Glomerular endothelial cell (primary cell): ENCODE measurements around the gene MYO1B. TPM values are rescaled to one million over a fixed set of nuclear protein-coding genes. Genes with fewer than 3 reads are reported as not detected.

ENCODE experiments used
- DNase-seq: peaks from one replicate; pipeline ENCODE4 v3.0.0-alpha.2; 2011; ENCODE audit warnings: low read depth, low spot score; ENCODE audit errors: extremely low read depth
- total RNA-seq: library from RNA; depleted of rRNA; stranded (reverse); fragments of >200 nt; gene quantifications from 2 replicates; pipeline ENCODE4 v1.2.3, GENCODE V29; 2015

The MYO1B gene
- total RNA-seq, 1 donor from 2014 or later = 232 TPM

DNA sequence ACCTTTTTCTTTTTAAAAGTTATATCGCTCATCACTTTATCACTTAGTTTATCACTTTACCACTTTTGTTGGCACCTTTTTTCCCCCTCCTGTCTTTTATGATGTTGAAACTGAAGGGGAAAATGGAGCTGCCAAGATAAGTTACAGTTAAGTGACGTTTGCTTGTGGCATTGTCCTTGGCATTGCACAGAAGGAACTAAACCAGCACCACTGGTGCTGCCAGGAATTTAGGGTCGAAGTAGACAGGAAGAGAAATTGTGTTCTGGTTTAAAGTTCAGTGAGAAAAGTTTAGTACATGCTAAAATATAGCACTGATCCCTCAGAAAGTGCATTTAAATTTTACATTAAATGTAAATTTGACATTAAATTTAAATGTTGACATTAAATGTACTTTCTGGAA is 49.9 kb downstream of the MYO1B start:
- DNase-seq = no peak

DNA sequence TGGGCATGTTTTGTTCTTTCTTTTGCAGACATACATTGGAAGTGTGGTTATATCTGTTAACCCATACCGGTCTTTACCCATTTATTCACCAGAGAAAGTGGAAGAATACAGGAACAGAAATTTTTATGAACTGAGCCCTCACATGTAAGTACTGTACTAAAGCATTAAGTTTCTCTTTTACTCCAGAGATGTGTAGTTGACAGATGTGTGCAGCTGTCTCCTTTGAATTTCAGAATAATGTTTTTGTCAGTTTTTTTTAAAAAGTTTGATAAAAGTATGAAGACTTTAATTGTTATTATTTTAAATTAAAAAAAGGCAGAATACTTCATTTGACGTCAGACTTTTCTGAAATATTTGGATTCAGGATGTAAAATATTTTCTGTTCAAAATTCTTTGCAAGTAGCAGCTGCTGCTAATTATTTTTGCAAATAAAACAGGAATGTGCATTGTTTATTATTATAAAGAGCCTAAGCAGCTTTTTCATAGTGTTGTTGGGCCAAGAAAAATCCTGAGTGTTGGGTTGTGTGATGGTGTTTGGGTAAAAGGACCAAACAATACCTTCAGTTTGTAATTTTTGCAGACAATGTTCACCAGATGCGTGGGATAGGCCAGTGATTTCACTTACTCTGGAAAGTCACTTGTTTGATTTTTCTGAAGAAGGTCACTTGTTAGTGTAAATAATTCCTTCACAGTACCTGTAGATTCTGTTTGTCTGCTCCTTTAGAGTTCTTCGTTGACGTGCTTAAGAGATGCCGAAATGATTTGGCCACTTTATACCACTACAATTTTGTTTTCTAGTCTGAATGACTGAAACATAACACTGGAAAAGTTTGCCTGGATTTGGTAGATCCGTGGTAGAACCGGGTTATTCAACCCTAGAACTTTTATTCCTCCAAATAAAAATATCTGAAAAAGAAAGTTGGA is 51.1 kb downstream of the MYO1B start:
- DNase-seq = no peak

DNA sequence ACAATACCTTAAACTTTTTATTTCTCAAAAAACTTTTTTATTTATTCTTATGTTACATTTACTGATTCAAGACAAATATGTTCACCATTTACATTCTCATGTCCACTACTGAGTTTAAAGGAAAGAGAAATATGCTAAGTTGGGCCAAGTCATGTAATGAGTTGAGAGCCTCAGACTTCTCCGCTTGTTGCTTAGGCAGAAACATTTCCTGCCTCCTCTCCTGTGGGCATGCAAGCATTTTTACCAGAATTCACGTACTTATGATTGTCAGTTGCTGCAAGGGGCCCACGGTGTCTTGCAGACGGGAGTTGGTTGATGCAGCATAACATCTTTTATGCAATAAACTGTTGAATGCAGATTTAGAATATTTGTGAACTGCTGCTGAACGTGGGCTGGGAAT is 51.8 kb downstream of the MYO1B start:
- no peak for DNase-seq

DNA sequence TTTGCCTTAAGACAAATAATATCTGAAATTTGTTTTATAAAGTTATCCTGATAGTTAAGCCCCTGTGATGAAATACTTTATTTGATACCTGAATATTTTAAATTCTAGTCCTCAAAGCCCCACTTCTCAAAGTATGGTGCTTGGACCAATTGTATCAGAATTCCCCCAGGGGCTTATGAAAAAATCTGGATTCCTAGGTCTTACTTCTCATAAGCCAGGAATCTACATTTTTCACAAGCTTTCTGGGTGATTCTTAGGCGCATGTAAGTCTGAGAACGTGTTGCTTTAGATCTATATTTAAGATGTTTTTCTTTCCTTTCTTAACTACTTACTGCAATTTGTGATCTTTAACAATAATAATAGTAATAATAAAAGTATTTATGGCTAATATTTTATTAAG is 53.1 kb downstream of the MYO1B start:
- no peak for DNase-seq

DNA sequence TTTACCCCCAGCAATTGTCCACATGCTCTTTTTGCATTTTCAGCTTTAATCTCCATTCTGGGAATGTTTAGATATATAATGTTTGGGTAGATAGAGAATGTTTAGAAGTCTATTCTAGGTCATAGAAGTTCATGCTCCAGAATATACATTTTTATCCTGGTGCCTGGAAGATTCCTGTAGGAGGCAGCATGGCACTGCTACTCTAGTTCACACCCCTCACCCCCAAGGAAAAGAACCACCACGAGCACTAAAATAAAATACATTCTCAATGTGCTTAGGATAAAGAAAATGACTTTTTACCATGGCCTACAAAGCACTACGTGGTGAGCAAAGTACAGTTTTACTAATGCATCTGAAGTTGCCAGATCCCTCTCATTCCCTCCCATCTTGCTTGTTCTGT is 53.8 kb downstream of the MYO1B start:
- DNase-seq = no peak

DNA sequence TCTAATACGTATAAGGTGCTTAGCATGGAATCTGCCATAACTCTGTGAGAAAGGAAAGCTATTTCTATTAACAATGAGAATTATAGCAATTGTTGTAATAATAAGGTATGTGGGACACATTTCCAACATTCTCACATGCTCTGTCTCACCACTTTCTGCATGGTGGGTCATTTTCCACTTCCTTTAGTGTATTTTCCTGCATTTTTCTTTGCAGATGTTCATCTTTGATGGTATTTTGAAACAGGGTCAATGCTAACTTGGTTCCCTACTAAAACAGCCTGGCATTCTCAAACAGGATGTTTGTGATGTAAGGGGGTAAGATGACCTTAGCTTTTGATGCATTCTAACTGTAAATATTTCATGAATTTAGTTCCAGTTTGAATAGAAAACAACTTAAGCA is 54.7 kb downstream of the MYO1B start:
- DNase-seq = no peak

DNA sequence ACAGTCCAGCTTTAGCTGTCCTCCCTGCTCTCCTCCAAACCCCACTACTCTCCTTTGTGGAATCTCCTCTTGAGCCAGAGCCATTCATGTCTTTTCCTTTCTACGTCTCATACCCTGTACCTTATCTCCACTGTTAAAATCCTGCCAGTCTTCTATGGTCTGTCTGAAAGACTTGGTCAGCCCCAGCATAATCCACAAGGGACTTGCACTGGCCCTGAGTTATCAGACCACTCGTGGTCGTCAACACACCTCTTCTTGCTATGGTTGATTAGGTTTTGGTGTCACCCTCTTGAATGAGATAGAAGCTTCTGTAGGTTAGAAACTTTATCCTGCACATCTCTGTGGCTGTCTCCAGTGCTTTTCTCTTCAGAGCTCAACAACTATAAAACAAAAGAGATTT is 56.8 kb downstream of the MYO1B start:
- DNase-seq = no peak

DNA sequence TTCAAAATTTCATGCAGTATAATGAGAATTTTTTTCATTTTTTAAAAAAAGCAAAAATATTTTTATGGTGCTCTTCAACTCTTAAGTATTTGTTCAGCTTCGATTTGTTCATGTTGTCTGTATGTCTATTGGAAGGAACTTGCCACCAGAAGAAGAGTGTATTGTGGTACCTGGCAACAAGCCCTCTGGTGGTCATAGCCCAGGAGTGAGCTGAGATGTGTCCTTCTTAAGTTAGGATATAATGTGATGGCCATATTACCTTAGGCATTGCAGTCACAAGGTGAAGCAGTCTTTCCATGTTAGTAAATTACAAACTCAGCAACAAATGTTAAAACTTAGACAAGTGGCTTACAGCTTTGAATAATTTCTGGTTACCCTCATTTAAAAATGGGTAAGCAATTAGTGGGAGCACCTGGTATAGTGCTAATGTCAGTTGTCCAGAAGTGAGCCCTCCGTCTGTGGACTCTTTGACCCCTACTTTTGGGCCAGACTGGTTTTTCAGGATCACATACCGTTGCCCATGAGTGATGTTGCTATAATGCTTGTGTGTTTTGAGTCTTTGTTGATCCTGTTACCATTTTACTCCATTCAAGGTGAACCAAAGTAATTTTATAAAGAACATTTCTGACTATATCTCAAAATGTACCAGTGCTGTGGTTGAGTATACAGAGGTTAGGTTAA is 57.4 kb downstream of the MYO1B start:
- DNase-seq = no peak

DNA sequence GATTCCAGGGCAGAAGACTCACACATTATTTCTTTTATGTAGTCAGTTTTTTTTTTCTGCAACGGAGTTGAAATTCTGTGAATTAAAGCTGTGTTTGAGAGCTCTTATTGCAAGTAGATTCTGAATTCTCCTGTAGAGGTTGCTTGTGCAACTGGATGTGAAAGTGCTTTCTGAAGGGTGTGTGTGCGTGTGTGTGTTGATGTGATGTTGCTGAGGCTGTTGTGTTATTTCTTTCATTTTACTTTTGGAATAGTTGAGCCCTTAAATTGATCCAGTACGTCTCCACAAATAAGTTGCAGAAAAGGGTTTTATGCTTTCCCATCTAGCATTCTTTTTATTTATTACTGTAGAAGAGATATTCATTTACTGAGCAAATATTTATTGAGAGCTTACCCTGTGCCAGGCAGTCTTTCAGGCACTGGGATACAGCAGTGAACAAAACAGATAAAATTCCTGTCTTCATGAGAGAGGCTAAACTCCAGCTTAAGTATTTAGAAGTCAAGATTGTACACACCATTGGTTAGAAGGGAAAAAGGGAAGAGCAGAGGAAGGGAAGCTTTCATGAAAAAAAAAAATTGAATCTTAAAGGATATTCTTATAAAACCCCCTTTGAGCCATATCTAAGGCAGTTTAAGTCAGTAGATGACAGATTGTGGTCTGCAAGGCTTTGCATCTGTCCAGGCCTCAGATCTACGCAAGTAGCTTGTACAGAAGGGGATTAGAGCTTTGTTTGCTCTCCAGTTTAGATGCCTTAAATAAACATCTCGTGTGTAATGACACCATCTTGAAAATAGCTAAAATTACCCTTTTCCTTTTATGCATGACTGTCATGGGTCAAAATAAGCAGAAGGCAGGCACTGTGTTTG is 58.2 kb downstream of the MYO1B start:
- no peak for DNase-seq

DNA sequence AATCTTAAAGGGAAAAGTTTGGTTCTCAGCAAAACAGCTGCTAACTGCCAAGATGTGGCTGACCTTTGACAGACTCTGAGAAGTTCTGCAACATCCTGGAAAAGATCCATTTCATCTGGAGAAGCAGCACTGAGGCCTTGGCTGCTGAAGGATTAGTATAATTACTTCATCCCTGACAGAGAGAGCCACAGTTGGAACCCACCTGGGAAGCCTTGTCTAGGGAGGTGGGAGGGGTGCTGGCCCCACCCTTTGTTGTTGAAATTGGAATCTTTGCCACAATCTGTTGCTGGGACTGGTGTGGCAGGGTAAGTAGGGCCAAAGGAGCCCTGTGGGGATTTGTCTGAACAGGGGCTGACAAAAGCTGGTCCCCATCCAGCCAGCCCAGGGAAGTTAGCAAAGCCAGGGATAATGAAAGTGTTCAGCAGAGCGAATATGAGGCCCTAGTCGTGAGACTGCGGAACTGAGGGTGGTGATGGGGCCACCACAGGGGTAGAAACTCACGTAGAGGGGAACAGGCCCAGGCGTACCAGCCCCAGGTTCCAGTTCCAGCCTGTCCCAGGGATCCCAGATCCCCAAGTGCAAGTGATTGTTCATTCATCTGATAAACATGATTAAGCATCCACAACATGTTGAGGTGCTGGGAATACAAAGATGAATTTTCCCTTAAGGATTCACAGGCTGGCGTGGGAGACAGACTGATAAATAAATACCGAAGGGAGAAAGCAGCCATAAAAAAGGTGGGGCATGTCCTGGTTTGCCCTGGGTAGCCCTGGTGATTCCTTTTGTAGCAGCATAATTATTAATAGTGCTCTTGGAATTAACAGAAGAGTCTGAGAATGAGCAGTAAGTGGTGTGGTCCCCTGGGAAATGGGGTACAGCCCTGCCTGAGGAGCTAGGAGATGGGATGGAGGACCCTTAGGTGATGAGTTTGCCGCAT is 60.0 kb downstream of the MYO1B start:
- no peak for DNase-seq

DNA sequence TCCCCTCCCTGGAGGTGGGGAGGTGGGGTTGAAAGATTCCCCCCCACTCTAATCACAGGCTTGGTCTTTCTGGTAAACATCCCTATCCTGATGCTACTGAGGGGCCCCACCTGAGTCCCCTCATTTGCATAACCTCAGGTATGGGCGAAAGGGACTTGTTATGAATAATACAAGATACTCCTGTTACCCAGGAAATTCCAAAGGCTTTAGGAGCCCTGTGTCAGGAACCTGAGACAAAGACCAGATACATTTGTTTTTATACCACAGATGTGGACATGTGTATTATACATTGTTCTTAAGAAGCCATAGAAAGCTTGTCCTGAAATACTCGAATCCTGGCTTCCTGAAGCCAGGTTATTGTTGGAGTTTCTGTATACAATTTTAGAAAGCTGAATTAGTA is 62.8 kb downstream of the MYO1B start:
- no peak for DNase-seq

DNA sequence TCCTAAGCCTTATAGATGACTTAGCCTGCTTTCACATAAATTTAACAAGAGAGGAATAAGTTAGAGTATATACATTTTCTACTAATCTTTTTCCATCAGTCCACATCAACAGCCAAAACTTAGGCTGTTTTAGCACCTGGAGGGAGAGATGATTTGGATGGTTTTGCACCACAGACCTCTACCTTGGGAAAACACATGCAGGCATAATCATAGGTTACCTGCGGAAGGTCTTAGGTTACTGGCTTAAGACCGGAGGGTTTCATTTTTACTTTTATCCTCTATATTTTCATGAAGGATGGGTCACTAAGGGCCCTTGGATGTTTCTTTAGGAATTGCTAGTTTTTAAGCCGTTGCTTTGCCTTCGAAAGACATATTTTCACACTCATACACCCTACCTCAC is 66.0 kb downstream of the MYO1B start:
- no peak for DNase-seq

DNA sequence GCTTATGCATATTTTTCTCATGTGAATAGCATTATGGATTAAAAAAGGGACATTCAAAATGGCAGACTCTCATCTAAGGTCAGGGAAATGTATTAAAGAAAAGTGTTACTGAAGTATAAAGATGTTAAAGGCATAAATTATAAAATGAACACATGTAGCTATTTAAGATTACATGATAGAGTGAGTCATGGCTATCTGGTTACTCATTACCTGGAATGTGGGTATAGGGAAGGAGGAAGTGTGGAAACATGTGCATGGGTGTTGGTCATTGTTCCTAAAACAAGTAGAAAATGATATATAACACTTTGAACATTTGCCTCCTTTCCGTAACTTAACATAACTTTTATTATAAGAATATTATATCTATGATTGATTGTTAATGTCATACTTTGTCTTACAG is 66.4 kb downstream of the MYO1B start:
- DNase-seq = no peak

DNA sequence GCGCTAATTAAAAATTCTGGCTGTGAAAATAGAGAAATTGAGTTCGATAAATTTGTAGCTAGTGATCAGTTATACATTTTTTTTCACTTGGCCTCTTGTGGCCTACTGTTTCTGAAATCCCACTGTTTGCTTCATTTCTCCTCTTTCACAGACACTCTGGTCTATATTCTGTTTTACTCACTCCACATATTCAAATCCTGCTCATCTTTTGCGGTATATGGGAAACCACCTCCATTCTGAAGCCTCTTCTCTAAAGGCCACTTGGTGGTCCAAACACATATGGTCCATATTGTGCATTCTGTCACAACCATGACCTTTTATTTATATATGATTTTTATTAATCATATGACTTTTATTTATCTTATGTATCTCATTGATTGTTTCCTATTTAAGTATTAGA is 67.0 kb downstream of the MYO1B start:
- no peak for DNase-seq

DNA sequence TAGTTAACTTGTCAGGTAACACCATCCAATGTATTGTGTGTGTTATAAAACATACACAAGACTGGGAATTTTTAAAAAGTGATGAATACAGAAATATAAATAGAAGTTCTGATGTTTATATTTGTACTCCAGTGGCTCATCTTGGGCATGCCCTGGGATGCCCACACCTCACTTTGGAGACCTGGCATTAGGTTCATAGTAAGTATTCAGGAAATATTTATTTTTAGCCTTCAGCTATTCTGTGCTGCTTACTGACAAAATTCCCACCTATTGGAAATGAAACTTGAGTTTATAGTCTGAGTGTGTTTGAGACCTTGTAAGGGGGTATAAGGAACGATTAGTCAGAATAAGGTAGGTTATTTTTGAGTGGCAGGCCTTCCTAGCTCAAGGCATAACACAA is 67.5 kb downstream of the MYO1B start:
- no peak for DNase-seq

DNA sequence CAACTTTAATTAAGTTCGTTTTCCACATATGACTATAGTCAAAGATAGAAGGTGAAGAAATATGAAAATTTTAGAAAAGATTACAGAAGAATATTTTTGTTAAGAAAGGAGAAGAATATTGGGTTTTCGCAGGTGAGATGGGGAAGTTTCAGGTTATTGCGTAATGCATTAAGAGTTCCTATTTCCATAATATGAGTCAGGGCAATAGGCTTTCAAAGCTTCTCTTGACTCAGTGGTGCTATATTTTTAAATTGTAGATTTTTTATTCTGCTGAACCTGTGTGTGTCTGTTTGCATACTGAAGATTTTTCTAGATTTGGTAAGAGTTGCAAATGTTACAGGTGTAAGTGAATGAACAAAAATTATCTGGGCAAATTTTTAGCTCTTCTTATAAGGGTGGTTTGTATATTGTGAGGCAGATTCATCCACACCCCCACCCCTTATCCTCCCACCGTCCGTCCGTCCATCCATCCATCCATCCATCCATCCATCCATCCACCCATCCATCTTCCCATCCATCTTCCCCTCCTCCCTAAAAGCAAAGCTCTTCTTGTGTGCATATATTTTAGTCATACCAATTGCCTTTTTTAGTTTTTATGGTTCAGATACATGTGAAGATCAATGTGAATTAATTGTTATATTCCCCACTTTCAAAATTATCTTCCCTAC is 69.6 kb downstream of the MYO1B start:
- DNase-seq = no peak

DNA sequence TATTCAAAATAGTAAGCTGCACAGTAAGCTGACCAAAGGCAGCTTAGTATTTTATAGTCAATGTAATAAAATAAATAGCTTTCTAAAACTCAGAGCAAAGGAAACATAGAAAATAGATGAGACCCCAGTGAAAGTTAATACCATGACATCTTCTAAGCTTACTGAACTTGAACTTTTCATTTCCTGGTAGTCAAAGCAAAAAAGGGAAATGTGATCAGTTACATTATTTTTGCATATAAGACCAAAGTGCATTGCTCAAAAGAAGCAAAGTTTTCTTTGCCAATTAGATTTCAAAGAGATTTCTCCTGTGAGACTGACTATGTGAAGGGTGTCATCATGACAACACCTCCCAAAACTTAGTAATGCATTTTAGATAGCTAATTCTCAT is 70.2 kb downstream of the MYO1B start:
- no peak for DNase-seq

DNA sequence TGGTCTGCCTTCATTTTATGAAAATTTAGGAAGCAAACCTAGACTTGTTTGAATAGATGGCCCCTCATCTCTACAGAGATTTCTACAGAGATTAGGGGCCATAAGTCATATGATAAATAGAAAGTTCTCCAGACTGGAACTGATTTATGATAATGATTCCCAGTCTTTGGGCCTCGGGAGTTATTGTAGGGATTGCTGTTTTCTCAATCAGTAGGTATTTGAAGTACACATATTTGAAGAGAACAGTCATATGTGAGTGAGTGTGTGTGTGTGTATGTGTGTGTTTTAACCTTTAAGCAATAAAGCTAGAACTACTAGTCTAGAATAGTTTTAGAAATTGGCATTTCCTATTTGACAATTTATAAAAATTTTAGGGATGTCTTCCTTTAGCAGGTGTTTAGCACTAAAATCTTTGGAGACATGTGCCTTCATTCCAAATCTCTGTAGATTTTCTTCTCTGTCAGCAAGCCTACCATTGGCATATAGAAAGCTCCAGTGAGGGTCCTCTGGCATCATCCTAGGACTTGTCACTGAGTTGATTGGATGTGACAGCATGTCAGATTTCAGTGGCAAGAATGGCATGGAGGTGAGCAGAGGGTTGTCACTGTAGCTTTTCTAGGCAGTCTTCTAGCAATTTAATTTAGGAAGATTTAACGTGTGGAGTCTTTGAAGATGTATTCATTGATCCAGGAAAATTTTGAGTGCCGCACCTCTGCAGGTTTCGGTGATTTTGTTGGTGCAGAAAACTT is 71.2 kb downstream of the MYO1B start:
- no peak for DNase-seq
